GM19193 (cell line): ENCODE data around the gene PSMD1.

Experiments used
- POLR2A ChIP-seq: IDR thresholded peaks from 4 replicates; pipeline ENCODE4 v1.6.1; 2011; ENCODE audit not compliant: insufficient read depth, insufficient read length; ENCODE audit errors: extremely low read depth

Gene PSMD1

GRCh38 chr2:231056453-231057416 is at the start of gene PSMD1:
Gene PSMD1, plus strand, starts transcription at chr2:231056867. Its CDS starts 159 bp downstream, at chr2:231057026.
- TF ChIP-seq POLR2A, result peak; percentile 77

GRCh38 chr2:231007286-231008098 is 49.2 kb upstream of the PSMD1 start:
- no peak for TF ChIP-seq POLR2A

- no peak for TF ChIP-seq POLR2A
These were observed 48.5 kb upstream of the PSMD1 start for GRCh38 chr2:231008131-231008530.

- no peak for TF ChIP-seq POLR2A
These were observed 47.3 kb upstream of the PSMD1 start for GRCh38 chr2:231009236-231009919.

GRCh38 chr2:231010201-231010730 is 46.4 kb upstream of the PSMD1 start:
- no peak for TF ChIP-seq POLR2A

- TF ChIP-seq POLR2A, result no peak
These were observed 45.1 kb upstream of the PSMD1 start for GRCh38 chr2:231011526-231011925.

GRCh38 chr2:231012463-231012862 is 44.2 kb upstream of the PSMD1 start:
- TF ChIP-seq POLR2A, result no peak

- no peak for TF ChIP-seq POLR2A
These were observed 42.8 kb upstream of the PSMD1 start for GRCh38 chr2:231013820-231014219.

- TF ChIP-seq POLR2A, result no peak
These were observed 41.2 kb upstream of the PSMD1 start for GRCh38 chr2:231015478-231015877.

GRCh38 chr2:231015926-231016325 is 40.7 kb upstream of the PSMD1 start:
- no peak for TF ChIP-seq POLR2A

GRCh38 chr2:231016566-231017230 is 40.0 kb upstream of the PSMD1 start:
- no peak for TF ChIP-seq POLR2A

GRCh38 chr2:231017231-231017598 is 39.5 kb upstream of the PSMD1 start:
- no peak for TF ChIP-seq POLR2A

- no peak for TF ChIP-seq POLR2A
These were observed 38.5 kb upstream of the PSMD1 start for GRCh38 chr2:231018184-231018583.

GRCh38 chr2:231028889-231029288 is 27.8 kb upstream of the PSMD1 start:
- no peak for TF ChIP-seq POLR2A
